T-helper 17 cell (primary cell): ENCODE data around the gene ZC3H18. TPM values are rescaled to one million over a fixed set of nuclear protein-coding genes. Genes with fewer than 3 reads are reported as not detected.
A peak's percentile ranks its signal among the peaks of the same experiment; 100 is the strongest.

ENCODE experiments used
- ATAC-seq: fragments of 150-1000 bp; cut with Tn5 transposase; 2 replicates; pipeline ENCODE4 v1.10.0; 2021; ENCODE audit warnings: mild to moderate bottlenecking, moderate library complexity
- DNase-seq, 3 donors: peaks; one replicate each; pipeline versions ENCODE4 v3.0.0 to v3.0.0-alpha.2; 2020 to 2021
- H3K9me3 ChIP-seq: one replicate; pipeline ENCODE4 v1.7.0; 2013; ENCODE audit warnings: low read length, mild to moderate bottlenecking; ENCODE audit not compliant: control insufficient read depth, poor library complexity, severe bottlenecking
- H3K27ac Mint-ChIP-seq: one replicate; pipeline ENCODE4 v1.8.0; 2022; ENCODE audit warnings: mild to moderate bottlenecking, moderate library complexity, mixed read lengths
- H3K27me3 Mint-ChIP-seq: one replicate; pipeline ENCODE4 v1.8.0; 2022; ENCODE audit warnings: mixed read lengths
- H3K36me3 Mint-ChIP-seq: one replicate; pipeline ENCODE4 v1.8.0; 2022; ENCODE audit warnings: low read depth, mixed read lengths
- H3K4me1 Mint-ChIP-seq: one replicate; pipeline ENCODE4 v1.8.0; 2022; ENCODE audit warnings: mild to moderate bottlenecking, mixed read lengths
- H3K4me3 Mint-ChIP-seq: one replicate; pipeline ENCODE4 v1.8.0; 2022; ENCODE audit warnings: mild to moderate bottlenecking, moderate library complexity, mixed read lengths
- total RNA-seq, 4 donors: library from RNA in 2 of 4; stranded (reverse) in 2 of 4; gene quantifications; one replicate each; pipeline ENCODE4 v1.2.3 and lab custom pipeline; 2022 to 2026

Gene ZC3H18
- total RNA-seq, 2 donors from 2014 or later = 100 to 141 TPM

DNA sequence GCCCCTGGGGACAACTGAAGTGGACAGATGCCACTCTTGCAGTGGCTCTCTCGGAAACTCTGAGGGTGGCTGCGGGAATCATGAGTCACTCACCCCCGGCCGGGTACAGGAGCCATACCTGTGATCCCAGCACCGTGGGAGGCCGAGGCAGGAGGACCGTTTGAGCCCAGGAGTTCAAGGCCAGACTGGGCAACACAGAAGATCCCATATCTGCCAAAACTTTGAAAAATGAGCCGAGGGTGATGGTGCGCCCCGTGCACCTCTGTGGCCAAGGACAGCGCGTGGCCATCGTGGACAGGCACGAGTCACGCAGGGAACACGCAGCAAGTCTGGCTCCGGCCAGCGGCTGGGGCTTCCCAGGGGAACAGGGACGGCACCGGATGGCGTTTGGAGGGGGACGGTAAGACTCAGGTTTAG, 41.3 kb upstream of the ZC3H18 start:
- DNase-seq (no peak), ATAC-seq (no peak)
- H3K27me3 Mint-ChIP-seq = no peaks in the 10 kb centered on the region
- H3K36me3 Mint-ChIP-seq = peaks cover 5% of the 10 kb centered on the region
- H3K27ac Mint-ChIP-seq = no peak overlapping the region
- no peak overlapping the region for H3K4me3 Mint-ChIP-seq
- H3K4me1 Mint-ChIP-seq = no peaks in the 10 kb centered on the region
- H3K9me3 ChIP-seq = no peaks in the 10 kb centered on the region

DNA sequence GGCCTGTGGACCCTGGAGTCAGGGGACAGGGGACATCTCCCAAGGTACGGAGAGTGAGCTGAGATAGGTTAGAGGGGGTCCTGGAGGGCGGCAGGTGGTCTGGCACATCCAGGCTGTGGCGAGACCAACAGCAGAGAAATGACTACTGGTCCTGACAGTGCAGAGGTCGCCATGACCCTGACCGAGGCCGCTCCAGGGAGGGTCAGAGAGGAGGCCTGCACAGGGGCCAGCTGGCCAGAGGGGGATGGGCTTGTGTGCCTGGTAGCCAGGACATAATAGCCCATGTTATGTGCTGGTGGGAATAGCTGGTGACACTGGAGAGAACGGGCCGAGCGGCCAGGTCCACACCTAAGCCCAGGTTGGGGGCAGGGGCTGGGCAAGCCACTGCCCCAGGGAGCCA, 40.6 kb upstream of the ZC3H18 start:
- Mint-ChIP-seq H3K4me3 (no peak overlapping the region), H3K27ac (no peak overlapping the region), H3K36me3 (peaks cover 5% of the 10 kb centered on the region), H3K4me1 (no peaks in the 10 kb centered on the region), H3K27me3 (no peaks in the 10 kb centered on the region)
- no peaks in the 10 kb centered on the region for H3K9me3 ChIP-seq
- DNase-seq (no peak), ATAC-seq (no peak)

DNA sequence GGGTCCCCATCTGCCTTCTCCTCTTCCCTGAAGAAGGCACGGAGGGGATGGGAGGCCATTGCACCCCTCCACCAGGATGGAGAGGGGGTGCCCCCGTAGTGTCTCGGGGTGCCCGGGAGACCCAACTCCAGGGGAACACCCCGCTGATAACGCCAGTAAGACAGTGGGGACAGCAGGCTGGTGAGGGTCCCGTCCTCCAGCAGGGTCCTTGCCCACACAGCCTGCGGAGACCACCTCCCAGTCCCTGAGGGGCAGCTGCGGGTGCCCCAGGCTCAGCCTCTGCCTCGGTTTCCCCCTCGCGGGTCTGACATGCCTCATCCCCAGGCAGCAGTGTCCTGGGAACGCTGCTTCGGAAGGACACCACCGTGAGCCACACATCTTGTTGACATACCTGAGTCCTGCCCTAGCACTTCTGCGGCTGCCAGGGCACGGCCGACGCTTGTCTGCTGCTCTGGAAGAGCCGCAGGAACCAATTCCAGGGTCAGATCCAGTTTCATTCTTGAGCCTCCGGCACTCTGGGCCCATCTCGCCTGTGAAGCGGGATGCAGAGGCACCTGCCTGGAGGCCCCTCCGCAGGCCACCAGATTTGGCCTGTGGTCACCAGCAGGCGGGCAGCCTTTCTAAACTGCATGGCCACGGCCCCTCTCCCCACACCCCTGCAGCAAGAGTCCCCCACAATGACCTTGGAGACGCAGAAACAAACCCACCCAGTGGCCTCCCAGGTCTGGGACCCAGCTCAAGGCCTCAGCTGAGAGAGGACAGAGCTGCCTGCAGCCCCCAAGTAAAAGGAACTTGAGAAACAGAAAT, 39.9 kb upstream of the ZC3H18 start:
- no peak for DNase-seq
- ATAC-seq = no peak
- Mint-ChIP-seq H3K27ac (no peak overlapping the region), H3K4me1 (peaks cover 2% of the 10 kb centered on the region), H3K4me3 (peak overlapping the region; percentile 62), H3K36me3 (peaks cover 5% of the 10 kb centered on the region), H3K27me3 (no peaks in the 10 kb centered on the region)
- H3K9me3 ChIP-seq = no peaks in the 10 kb centered on the region

DNA sequence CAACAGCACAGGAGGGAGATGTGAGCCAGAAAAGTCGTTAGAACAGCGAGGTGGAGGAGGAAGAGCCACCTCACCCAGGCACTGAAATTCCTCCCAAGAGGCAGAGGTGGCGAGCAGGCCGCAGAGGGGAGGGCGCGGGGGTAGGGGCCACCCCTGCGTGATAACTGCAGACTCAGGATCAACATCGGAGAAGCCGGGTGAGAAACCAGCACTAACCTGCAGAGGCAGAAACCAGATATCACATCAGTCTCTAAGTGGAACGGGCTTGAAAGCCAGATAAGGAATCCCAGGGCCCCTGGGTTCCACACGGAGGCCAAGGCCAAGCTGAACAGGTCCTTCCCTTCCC, 39.4 kb upstream of the ZC3H18 start:
- no peak for DNase-seq
- Mint-ChIP-seq H3K36me3 (peaks cover 5% of the 10 kb centered on the region), H3K4me1 (peaks cover 7% of the 10 kb centered on the region), H3K27ac (no peak overlapping the region), H3K27me3 (no peaks in the 10 kb centered on the region), H3K4me3 (peak overlapping the region; percentile 62)
- no peaks in the 10 kb centered on the region for H3K9me3 ChIP-seq
- no peak for ATAC-seq

DNA sequence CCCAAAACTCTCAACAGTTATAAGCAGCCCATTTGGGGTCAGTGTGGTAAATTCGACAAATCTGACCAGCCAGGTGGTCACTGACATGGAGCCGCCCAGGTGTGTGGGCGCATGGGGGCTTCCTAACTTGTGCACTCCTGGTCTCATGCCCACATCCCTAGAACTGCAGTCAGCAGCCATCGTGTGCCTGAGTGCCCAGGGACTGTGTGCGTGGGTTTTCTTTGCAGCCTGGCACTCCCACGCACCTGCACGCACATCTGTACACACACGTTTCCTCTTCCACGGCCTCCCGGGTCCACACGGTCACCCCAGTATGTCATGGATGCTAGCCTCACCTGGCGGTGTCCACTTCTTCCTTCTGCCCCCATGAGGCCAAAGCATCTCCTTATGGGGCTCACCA, 38.9 kb upstream of the ZC3H18 start:
- H3K27me3 Mint-ChIP-seq = no peaks in the 10 kb centered on the region
- H3K27ac Mint-ChIP-seq = peak overlapping the region; percentile 27
- peaks cover 9% of the 10 kb centered on the region for H3K4me1 Mint-ChIP-seq
- H3K9me3 ChIP-seq = no peaks in the 10 kb centered on the region
- no peak overlapping the region for H3K4me3 Mint-ChIP-seq
- no peak for DNase-seq
- ATAC-seq = no peak
- H3K36me3 Mint-ChIP-seq = peaks cover 5% of the 10 kb centered on the region

DNA sequence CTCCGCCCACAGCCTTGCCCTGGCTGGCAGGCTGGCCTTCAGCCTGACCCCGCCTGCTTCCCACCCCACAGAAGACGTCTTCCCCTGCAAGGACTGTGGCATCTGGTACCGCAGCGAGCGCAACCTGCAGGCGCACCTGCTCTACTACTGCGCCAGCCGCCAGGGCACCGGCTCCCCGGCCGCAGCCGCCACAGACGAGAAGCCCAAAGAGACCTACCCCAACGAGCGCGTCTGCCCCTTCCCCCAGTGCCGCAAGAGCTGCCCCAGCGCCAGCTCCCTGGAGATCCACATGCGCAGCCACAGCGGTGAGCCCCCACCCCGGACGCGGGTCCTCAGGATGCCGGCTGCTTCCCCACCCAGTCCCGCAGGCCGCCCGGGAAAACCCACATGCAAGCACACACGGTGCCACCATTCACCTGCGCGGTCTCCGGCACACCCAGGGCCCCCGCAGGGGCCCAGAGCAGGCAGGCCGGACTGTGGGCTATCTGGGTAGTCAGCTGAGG, 38.2 kb upstream of the ZC3H18 start:
- no peaks in the 10 kb centered on the region for H3K27me3 Mint-ChIP-seq
- H3K4me1 Mint-ChIP-seq = peaks cover 9% of the 10 kb centered on the region
- peak overlapping the region; percentile 27 for H3K27ac Mint-ChIP-seq
- DNase-seq (no peak), ATAC-seq (no peak)
- no peak overlapping the region for H3K4me3 Mint-ChIP-seq
- H3K36me3 Mint-ChIP-seq = peaks cover 5% of the 10 kb centered on the region
- no peaks in the 10 kb centered on the region for H3K9me3 ChIP-seq

DNA sequence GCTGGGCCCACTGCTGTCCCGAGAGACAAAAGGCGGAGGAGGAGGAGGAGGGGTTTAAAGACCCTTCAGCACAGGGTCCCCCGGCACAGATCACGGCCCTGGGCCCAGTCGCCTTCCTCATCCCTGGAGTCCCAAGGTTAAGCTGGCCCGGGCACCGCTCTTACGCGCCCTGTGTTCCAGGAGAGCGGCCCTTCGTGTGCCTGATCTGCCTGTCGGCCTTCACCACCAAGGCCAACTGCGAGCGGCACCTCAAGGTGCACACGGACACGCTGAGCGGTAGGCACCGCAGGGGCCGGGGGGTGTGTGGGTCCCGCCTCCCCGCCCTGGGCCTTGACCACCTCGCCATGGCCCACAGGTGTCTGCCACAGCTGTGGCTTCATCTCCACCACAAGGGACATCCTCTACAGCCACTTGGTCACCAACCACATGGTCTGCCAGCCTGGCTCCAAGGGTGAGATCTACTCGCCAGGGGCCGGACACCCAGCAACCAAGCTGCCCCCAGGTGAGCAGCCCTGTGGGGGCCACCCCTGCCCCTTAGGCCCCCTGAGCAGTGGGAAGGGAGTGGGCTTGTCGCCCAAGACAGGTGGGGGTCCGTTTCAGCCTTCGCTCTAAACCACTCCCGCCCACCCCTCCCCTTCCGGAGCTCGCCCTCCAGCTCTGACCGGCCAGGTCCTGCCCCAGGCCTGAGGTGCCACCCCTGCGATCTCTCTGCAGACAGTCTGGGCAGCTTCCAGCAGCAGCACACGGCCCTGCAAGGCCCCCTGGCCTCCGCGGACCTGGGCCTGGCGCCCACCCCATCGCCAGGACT, 37.6 kb upstream of the ZC3H18 start:
- H3K27ac Mint-ChIP-seq = peak overlapping the region; percentile 27
- DNase-seq (no peak), ATAC-seq (no peak)
- no peaks in the 10 kb centered on the region for H3K9me3 ChIP-seq
- peaks cover 5% of the 10 kb centered on the region for H3K36me3 Mint-ChIP-seq
- no peaks in the 10 kb centered on the region for H3K27me3 Mint-ChIP-seq
- H3K4me1 Mint-ChIP-seq = peaks cover 9% of the 10 kb centered on the region
- no peak overlapping the region for H3K4me3 Mint-ChIP-seq

DNA sequence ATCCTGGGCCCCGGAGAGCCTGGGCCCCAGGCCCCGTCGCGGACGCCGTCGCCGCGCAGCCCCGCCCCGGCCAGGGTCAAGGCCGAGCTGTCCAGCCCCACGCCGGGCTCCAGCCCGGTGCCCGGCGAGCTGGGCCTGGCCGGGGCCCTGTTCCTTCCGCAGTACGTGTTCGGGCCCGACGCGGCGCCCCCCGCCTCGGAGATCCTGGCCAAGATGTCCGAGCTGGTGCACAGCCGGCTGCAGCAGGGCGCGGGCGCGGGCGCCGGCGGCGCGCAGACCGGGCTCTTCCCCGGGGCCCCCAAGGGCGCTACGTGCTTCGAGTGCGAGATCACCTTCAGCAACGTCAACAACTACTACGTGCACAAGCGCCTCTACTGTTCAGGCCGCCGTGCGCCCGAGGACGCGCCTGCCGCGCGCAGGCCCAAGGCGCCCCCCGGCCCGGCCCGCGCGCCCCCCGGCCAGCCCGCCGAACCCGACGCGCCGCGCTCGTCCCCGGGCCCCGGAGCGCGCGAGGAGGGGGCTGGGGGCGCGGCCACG, 36.8 kb upstream of the ZC3H18 start:
- Mint-ChIP-seq H3K36me3 (peaks cover 5% of the 10 kb centered on the region), H3K27ac (no peak overlapping the region), H3K4me1 (peaks cover 9% of the 10 kb centered on the region), H3K4me3 (no peak overlapping the region), H3K27me3 (peaks cover 2% of the 10 kb centered on the region)
- no peaks in the 10 kb centered on the region for H3K9me3 ChIP-seq
- no peak for ATAC-seq
- DNase-seq = no peak

DNA sequence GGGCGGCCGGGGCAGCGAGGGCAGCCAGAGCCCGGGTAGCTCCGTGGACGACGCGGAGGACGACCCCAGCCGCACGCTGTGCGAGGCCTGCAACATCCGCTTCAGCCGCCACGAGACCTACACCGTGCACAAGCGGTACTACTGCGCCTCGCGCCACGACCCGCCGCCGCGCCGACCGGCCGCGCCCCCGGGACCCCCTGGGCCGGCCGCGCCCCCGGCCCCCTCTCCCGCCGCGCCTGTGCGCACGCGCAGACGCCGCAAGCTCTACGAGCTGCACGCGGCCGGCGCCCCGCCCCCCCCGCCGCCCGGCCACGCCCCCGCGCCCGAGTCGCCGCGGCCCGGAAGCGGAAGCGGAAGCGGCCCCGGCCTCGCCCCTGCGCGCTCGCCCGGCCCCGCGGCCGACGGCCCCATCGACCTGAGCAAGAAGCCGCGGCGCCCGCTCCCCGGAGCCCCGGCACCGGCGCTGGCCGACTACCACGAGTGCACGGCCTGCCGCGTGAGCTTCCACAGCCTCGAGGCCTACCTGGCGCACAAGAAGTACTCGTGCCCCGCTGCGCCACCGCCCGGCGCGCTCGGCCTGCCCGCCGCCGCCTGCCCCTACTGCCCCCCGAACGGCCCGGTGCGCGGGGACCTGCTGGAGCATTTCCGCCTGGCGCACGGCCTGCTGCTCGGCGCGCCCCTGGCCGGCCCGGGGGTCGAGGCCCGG, 36.1 kb upstream of the ZC3H18 start:
- Mint-ChIP-seq H3K36me3 (peaks cover 4% of the 10 kb centered on the region), H3K4me3 (peak overlapping the region; percentile 82), H3K4me1 (peaks cover 9% of the 10 kb centered on the region), H3K27me3 (peaks cover 6% of the 10 kb centered on the region), H3K27ac (no peak overlapping the region)
- DNase-seq = peak; percentile 66 to 76 (median 73)
- no peaks in the 10 kb centered on the region for H3K9me3 ChIP-seq
- ATAC-seq = peak; percentile 79

DNA sequence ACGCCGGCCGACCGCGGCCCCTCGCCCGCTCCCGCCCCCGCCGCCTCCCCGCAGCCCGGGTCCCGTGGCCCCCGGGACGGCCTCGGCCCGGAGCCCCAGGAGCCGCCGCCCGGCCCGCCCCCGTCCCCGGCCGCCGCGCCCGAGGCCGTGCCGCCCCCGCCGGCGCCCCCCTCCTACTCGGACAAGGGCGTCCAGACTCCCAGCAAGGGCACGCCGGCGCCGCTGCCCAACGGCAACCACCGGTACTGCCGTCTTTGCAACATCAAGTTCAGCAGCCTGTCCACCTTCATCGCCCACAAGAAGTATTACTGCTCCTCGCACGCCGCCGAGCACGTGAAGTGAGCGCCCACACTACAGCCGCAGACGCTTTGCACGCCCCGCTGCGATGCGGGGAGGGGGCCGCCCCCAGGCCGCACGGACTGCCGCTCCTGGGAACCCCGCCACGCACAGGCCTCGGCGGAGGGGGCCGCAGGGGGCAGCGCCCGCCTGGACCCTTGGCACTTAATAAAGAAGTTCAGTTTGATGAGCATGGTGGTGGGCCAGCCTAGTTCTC, 35.5 kb upstream of the ZC3H18 start:
- peak overlapping the region; percentile 82 for H3K4me3 Mint-ChIP-seq
- H3K4me1 Mint-ChIP-seq = peaks cover 9% of the 10 kb centered on the region
- DNase-seq (no peak), ATAC-seq (peak; percentile 29)
- H3K27me3 Mint-ChIP-seq = peaks cover 13% of the 10 kb centered on the region
- no peaks in the 10 kb centered on the region for H3K36me3 Mint-ChIP-seq
- no peaks in the 10 kb centered on the region for H3K9me3 ChIP-seq
- H3K27ac Mint-ChIP-seq = peak overlapping the region; percentile 66

DNA sequence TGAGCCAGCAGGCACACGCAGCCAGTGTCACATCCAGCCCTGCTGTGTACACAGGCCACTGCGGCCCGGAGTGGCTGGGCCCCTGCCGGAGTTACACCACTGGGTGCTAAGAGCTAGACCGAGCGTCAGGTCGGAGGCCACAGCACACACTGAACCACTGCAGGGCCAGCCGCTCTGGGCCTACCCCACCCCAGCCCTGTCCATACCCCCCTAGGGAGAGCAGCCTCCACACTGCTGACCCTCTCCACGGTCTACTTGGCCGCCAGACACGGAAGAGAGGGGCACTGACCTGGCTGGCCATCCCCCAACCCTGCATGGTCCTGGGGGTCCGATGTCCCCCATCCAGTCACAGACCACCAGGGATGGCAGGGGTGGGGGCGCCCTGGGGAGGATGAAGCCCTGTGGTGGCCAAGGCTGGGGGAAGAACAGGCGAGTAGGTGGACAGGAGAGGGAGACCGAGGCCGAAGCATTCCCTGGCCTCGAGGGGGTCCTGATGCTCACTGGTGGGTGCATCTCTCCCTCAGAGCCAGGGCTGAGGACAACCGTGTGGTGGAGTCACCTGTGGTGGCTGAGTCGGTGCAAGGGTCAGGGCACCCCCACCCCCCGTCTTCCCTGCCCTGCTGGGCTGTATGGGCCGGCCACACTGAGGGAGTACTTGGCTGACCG, 34.9 kb upstream of the ZC3H18 start:
- peak overlapping the region; percentile 66 for H3K27ac Mint-ChIP-seq
- peaks cover 9% of the 10 kb centered on the region for H3K4me1 Mint-ChIP-seq
- H3K9me3 ChIP-seq = no peaks in the 10 kb centered on the region
- peaks cover 13% of the 10 kb centered on the region for H3K27me3 Mint-ChIP-seq
- ATAC-seq = no peak
- H3K36me3 Mint-ChIP-seq = no peaks in the 10 kb centered on the region
- DNase-seq = no peak
- peak overlapping the region; percentile 82 for H3K4me3 Mint-ChIP-seq

DNA sequence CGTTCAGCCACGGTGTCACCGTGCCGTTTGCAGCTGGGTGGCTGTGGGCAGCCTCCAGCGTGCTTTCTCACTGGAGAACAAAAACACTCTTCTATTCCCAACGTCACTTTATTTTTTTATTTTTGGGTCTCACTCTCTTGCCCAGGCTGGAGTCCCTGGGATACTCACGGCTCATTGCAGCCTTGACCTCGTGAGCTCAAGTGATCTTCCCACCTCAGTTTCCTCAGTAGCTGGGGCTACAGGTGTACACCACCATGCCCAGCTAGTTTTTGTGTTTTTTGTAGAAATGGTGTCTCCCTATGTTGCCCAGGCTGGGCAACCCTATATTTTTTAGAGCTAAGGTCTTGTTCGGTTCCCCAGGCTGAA, 34.4 kb upstream of the ZC3H18 start:
- ATAC-seq (no peak), DNase-seq (no peak)
- H3K27me3 Mint-ChIP-seq = peaks cover 13% of the 10 kb centered on the region
- no peaks in the 10 kb centered on the region for H3K36me3 Mint-ChIP-seq
- H3K27ac Mint-ChIP-seq = peak overlapping the region; percentile 66
- H3K4me3 Mint-ChIP-seq = peak overlapping the region; percentile 79
- no peaks in the 10 kb centered on the region for H3K9me3 ChIP-seq
- peaks cover 9% of the 10 kb centered on the region for H3K4me1 Mint-ChIP-seq
